Fibroblast of lung (primary cell): ENCODE measurements around the gene SEMA4G.

Experiments
- CTCF ChIP-seq, 2 donors: IDR thresholded peaks in 1 of 2; conservative IDR thresholded peaks in 1 of 2; 1 replicate in 1 of 2; 2 replicates in 1 of 2; pipeline ENCODE4 v1.5.1; 2011 to 2012; ENCODE audit warnings: low read length in 2 of 2, control low read depth in 1 of 2, inconsistent platforms in 1 of 2, low read depth in 1 of 2, mild to moderate bottlenecking in 1 of 2
- EZH2 ChIP-seq: IDR thresholded peaks from 2 replicates; pipeline ENCODE4 v1.5.1; 2012; ENCODE audit warnings: low read length, control low read depth, mild to moderate bottlenecking; ENCODE audit errors: missing control alignments

DNA sequence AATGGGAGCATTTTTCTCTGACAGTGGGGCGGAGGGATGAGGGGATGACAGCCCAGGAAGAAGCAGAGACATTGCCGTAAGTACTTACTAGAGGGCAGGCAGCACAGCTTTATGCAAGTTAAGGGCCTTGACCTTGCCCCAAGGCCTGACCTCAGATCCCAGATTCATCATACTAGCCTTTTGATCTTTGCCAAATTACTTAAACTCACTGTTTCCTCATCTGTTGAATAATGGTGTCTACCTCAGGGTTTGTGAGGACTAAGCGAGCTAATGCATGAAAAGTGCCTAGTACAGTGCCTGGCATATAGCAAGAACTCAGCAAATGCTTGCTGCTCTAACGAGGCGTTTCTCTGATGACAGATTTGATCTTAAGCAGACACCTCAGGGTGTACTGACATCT, 3.5 kb upstream of the SEMA4G start:
- TF ChIP-seq CTCF (conservative IDR thresholded peaks at IDR 0.05 in 1 of 2, IDR thresholded peaks at IDR 0.05 in 1 of 2; ENCODE audit: low read depth in 1 of 2, low read length in 2 of 2) (no peak), EZH2 (no peak)
